DOHH2 (cell line): ENCODE results near the gene XRCC4.

ENCODE experiments used
- CTCF ChIP-seq: fragments of 200-600 bp; sonication (generic); IDR thresholded peaks from one replicate; pipeline ENCODE4 v1.5.1; 2014; ENCODE audit warnings: antibody characterized with exemption, mild to moderate bottlenecking, low read depth, low read length; ENCODE audit not compliant: poor library complexity, severe bottlenecking
- EZH2phosphoT487 ChIP-seq: fragments of 200-600 bp; sonication (generic); IDR thresholded peaks from 2 replicates; pipeline ENCODE4 v1.6.1; 2017; ENCODE audit warnings: borderline replicate concordance, mild to moderate bottlenecking, antibody characterized with exemption, low read length, moderate library complexity, mixed read lengths

GRCh38 chr5:83377131-83377865 is 300.0 kb downstream of the XRCC4 start:
- TF ChIP-seq CTCF (no peak), EZH2phosphoT487 (no peak)
